ENCODE results near the gene PIGH.

PIGH gene

GRCh38 chr14:67570453-67570852 is 29.6 kb downstream of the PIGH start:
- Histone ChIP-seq H3K4me1 (ENCODE audit: low read length) (peaks cover 11% of the 10 kb centered on the region), H3K9ac (ENCODE audit: low read length) (no peak overlapping the region), H3K27me3 (ENCODE audit: low read depth, low read length) (no peaks in the 10 kb centered on the region), H3K4me3 (ENCODE audit: low read length) (no peak overlapping the region), H2AFZ (ENCODE audit: low read depth, low read length) (no peak overlapping the region), H3K9me3 (ENCODE audit: insufficient read depth, low read length) (no peaks in the 10 kb centered on the region), H3K27ac (ENCODE audit: low read length) (no peak overlapping the region), H3K4me2 (ENCODE audit: low read length) (no peak overlapping the region), H4K20me1 (ENCODE audit: insufficient read depth, low read length) (no peaks in the 10 kb centered on the region), H3K79me2 (ENCODE audit: low read length) (no peaks in the 10 kb centered on the region), H3K36me3 (replicated peaks; ENCODE audit: low read depth, low read length) (no peaks in the 10 kb centered on the region)
- no peak for TF ChIP-seq EZH2phosphoT487 (IDR thresholded peaks at IDR 0.05; ENCODE audit: low read depth)
- TF ChIP-seq CTCF (IDR thresholded peaks at IDR 0.05; ENCODE audit: low read depth, low read length), result no peak

GRCh38 chr14:67569651-67570290 is 30.3 kb downstream of the PIGH start:
- Histone ChIP-seq H3K4me3 (ENCODE audit: low read length) (no peak overlapping the region), H3K4me2 (ENCODE audit: low read length) (no peak overlapping the region), H3K4me1 (ENCODE audit: low read length) (peaks cover 9% of the 10 kb centered on the region), H3K27me3 (ENCODE audit: low read depth, low read length) (no peaks in the 10 kb centered on the region), H3K36me3 (replicated peaks; ENCODE audit: low read depth, low read length) (no peaks in the 10 kb centered on the region), H4K20me1 (ENCODE audit: insufficient read depth, low read length) (no peaks in the 10 kb centered on the region), H3K9ac (ENCODE audit: low read length) (no peak overlapping the region), H2AFZ (ENCODE audit: low read depth, low read length) (no peak overlapping the region), H3K27ac (ENCODE audit: low read length) (no peak overlapping the region), H3K79me2 (ENCODE audit: low read length) (no peaks in the 10 kb centered on the region), H3K9me3 (ENCODE audit: insufficient read depth, low read length) (no peaks in the 10 kb centered on the region)
- no peak for TF ChIP-seq CTCF (IDR thresholded peaks at IDR 0.05; ENCODE audit: low read depth, low read length)

- H3K4me3 ChIP-seq (ENCODE audit: low read length), result no peak overlapping the region
- no peaks in the 10 kb centered on the region for H3K9me3 ChIP-seq (ENCODE audit: insufficient read depth, low read length)
- H3K27ac ChIP-seq (ENCODE audit: low read length), result no peak overlapping the region
- no peaks in the 10 kb centered on the region for H3K79me2 ChIP-seq (ENCODE audit: low read length)
- no peak overlapping the region for H2AFZ ChIP-seq (ENCODE audit: low read depth, low read length)
- no peaks in the 10 kb centered on the region for H4K20me1 ChIP-seq (ENCODE audit: insufficient read depth, low read length)
- peaks cover 9% of the 10 kb centered on the region for H3K4me1 ChIP-seq (ENCODE audit: low read length)
- TF ChIP-seq CTCF (IDR thresholded peaks at IDR 0.05; ENCODE audit: low read depth, low read length) (no peak), EZH2phosphoT487 (IDR thresholded peaks at IDR 0.05; ENCODE audit: low read depth) (no peak)
- H3K9ac ChIP-seq (ENCODE audit: low read length), result no peak overlapping the region
- H3K4me2 ChIP-seq (ENCODE audit: low read length), result no peak overlapping the region
- H3K36me3 ChIP-seq (replicated peaks; ENCODE audit: low read depth, low read length), result no peaks in the 10 kb centered on the region
- H3K27me3 ChIP-seq (ENCODE audit: low read depth, low read length), result no peaks in the 10 kb centered on the region
Observed at GRCh38 chr14:67569011-67569650, 30.9 kb downstream of the PIGH start.

- Histone ChIP-seq H3K9me3 (ENCODE audit: insufficient read depth, low read length) (no peaks in the 10 kb centered on the region), H3K9ac (ENCODE audit: low read length) (no peak overlapping the region), H4K20me1 (ENCODE audit: insufficient read depth, low read length) (no peaks in the 10 kb centered on the region), H3K79me2 (ENCODE audit: low read length) (no peaks in the 10 kb centered on the region), H2AFZ (ENCODE audit: low read depth, low read length) (no peak overlapping the region), H3K4me1 (ENCODE audit: low read length) (peaks cover 9% of the 10 kb centered on the region), H3K27me3 (ENCODE audit: low read depth, low read length) (no peaks in the 10 kb centered on the region), H3K36me3 (replicated peaks; ENCODE audit: low read depth, low read length) (no peaks in the 10 kb centered on the region), H3K27ac (ENCODE audit: low read length) (no peak overlapping the region), H3K4me2 (ENCODE audit: low read length) (no peak overlapping the region), H3K4me3 (ENCODE audit: low read length) (no peak overlapping the region)
- TF ChIP-seq EZH2phosphoT487 (IDR thresholded peaks at IDR 0.05; ENCODE audit: low read depth) (no peak), CTCF (IDR thresholded peaks at IDR 0.05; ENCODE audit: low read depth, low read length) (no peak)
Observed at GRCh38 chr14:67567654-67568053, 32.4 kb downstream of the PIGH start.
